Fibroblast of lung (primary cell): ENCODE data around the gene RIPK3.

ENCODE experiments used
- CTCF ChIP-seq, 2 donors: IDR thresholded peaks in 1 of 2; conservative IDR thresholded peaks in 1 of 2; 1 replicate in 1 of 2; 2 replicates in 1 of 2; pipeline ENCODE4 v1.5.1; 2011 to 2012; ENCODE audit warnings: low read length in 2 of 2, control low read depth in 1 of 2, inconsistent platforms in 1 of 2, low read depth in 1 of 2, mild to moderate bottlenecking in 1 of 2
- EZH2 ChIP-seq: IDR thresholded peaks from 2 replicates; pipeline ENCODE4 v1.5.1; 2012; ENCODE audit warnings: low read length, control low read depth, mild to moderate bottlenecking; ENCODE audit errors: missing control alignments

- no peak for TF ChIP-seq CTCF (conservative IDR thresholded peaks at IDR 0.05 in 1 of 2, IDR thresholded peaks at IDR 0.05 in 1 of 2; ENCODE audit: low read depth in 1 of 2, low read length in 2 of 2)
- TF ChIP-seq EZH2, result no peak
Observed at GRCh38 chr14:24353559-24354481, 14.0 kb upstream of the RIPK3 start.
